ENCODE measurements around the gene LACTBL1.

The LACTBL1 gene

DNA sequence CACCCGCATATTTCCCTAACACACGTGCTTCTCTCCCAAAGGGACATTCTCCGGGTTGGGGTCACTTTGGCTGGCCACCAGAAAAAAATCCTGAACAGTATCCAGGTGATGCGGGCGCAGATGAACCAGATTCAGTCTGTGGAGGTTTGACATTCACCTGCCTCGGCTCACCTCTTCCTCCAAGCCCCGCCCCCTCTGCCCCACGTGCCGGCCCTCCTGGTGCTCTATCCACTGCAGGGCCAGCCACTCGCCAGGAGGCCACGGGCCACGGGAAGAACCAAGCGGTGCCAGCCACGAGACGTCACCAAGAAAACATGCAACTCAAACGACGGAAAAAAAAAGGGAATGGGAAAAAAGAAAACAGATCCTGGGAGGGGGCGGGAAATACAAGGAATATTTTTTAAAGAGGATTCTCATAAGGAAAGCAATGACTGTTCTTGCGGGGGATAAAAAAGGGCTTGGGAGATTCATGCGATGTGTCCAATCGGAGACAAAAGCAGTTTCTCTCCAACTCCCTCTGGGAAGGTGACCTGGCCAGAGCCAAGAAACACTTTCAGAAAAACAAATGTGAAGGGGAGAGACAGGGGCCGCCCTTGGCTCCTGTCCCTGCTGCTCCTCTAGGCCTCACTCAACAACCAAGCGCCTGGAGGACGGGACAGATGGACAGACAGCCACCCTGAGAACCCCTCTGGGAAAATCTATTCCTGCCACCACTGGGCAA, 59.1 kb downstream of the LACTBL1 start:
- DNase-seq (ENCODE audit: low read depth in 2 of 2) = no peak

DNA sequence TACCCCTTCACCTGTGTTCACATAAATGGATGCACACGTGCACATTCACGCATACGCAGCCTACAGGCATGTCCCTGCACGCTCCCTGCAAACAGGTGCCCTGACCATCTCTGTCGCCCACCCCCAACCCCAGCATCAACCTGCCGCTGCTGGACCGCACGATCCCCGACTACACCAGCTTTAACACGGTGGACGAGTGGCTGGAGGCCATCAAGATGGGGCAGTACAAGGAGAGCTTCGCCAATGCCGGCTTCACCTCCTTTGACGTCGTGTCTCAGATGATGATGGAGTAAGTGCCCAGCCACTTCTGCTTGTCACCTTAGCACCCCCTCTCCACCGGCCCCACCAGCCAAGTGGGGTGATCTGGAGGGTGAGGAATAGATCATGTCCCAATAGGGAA, 60.4 kb downstream of the LACTBL1 start:
- no peak for DNase-seq (ENCODE audit: low read depth in 2 of 2)

GRCh38 chr1:22910986-22911651, 61.5 kb downstream of the LACTBL1 start:
- no peak for DNase-seq (ENCODE audit: low read depth in 2 of 2)

GRCh38 chr1:22910286-22910685, 62.4 kb downstream of the LACTBL1 start:
- DNase-seq (ENCODE audit: low read depth in 2 of 2) = no peak

GRCh38 chr1:22908880-22909426, 63.7 kb downstream of the LACTBL1 start:
- no peak for DNase-seq (ENCODE audit: low read depth in 2 of 2)

DNA sequence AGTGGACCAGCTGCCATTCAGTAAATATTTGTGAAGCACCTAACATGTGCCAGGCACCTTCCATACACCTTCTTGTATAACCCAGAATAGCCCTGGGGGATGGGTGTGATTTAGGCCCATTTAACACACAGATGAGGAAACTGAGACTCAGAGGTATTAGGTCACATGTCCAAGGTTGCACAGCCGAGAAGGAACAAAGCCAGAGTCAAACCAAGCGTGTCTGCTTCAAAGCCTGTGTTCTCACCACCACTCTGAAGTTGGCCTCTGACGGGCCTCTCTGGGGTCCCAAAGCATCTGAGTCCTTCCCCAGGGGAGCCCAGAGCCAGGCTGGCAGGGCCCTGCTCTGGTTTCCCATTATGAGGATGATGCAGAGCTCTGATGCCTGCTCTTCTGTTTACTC, 65.1 kb downstream of the LACTBL1 start:
- no peak for DNase-seq (ENCODE audit: low read depth in 2 of 2)

- DNase-seq (ENCODE audit: low read depth in 2 of 2) = no peak
Observed at GRCh38 chr1:22906968-22907367, 65.7 kb downstream of the LACTBL1 start.

- no peak for DNase-seq (ENCODE audit: low read depth in 2 of 2)
Observed at GRCh38 chr1:22903113-22903512, 69.6 kb downstream of the LACTBL1 start.
